Panc1 (cell line): ENCODE measurements around the gene P2RX3.

Source experiments
- SIN3A ChIP-seq: IDR thresholded peaks from 2 replicates; pipeline ENCODE4 v1.6.1; 2012; ENCODE audit warnings: low read depth, mild to moderate bottlenecking, low read length, moderate library complexity, borderline replicate concordance; ENCODE audit not compliant: insufficient read depth
- TF ChIP-seq, protein P1 (sequence below): fragments of 450-650 bp; IDR thresholded peaks from 2 replicates; pipeline ENCODE4 v1.5.1; 2017; ENCODE audit warnings: mild to moderate bottlenecking

DNA sequence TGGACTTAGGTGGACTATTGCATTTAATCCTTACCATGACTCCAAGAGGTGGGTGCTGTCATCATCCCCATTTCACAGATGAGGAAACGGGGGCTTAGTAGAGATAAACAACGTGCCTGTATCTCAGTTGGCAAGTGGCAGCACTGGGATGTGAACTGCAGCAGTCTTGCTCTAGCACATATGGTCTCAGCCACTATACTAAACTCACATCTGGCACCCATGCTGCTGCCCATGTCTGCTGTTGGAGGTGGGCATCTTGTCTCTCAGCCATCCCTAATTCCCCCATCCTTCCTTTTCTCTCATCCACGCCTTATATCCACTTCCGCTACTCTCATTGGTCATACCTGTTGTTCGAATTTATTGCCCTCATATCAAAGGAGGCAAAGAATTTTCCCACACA, 39.0 kb downstream of the P2RX3 start:
- TF ChIP-seq SIN3A, result no peak
- TF ChIP-seq, protein P1, sequence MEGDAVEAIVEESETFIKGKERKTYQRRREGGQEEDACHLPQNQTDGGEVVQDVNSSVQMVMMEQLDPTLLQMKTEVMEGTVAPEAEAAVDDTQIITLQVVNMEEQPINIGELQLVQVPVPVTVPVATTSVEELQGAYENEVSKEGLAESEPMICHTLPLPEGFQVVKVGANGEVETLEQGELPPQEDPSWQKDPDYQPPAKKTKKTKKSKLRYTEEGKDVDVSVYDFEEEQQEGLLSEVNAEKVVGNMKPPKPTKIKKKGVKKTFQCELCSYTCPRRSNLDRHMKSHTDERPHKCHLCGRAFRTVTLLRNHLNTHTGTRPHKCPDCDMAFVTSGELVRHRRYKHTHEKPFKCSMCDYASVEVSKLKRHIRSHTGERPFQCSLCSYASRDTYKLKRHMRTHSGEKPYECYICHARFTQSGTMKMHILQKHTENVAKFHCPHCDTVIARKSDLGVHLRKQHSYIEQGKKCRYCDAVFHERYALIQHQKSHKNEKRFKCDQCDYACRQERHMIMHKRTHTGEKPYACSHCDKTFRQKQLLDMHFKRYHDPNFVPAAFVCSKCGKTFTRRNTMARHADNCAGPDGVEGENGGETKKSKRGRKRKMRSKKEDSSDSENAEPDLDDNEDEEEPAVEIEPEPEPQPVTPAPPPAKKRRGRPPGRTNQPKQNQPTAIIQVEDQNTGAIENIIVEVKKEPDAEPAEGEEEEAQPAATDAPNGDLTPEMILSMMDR, result no peak
